DOHH2 (cell line): ENCODE results near the gene CRADD.

Source experiments
- H3F3A ChIP-seq: fragments of 200-600 bp; sonication (generic), shearing (Covaris generic); 2 replicates; pipeline ENCODE4 v1.6.0; 2016; ENCODE audit warnings: antibody characterized with exemption, mild to moderate bottlenecking; ENCODE audit not compliant: control insufficient read depth, insufficient read depth
- H3K27ac ChIP-seq: fragments of 200-600 bp; sonication (generic); 2 replicates; pipeline ENCODE4 v1.5.1; 2014; ENCODE audit warnings: low read depth, mild to moderate bottlenecking, low read length, moderate library complexity
- H3K27me3 ChIP-seq: fragments of 200-600 bp; sonication (generic); 2 replicates; pipeline ENCODE4 v1.6.1; 2014; ENCODE audit warnings: mild to moderate bottlenecking, low read length, mixed read lengths; ENCODE audit not compliant: control insufficient read depth
- H3K36me3 ChIP-seq: fragments of 200-600 bp; sonication (generic); 2 replicates; pipeline ENCODE4 v1.6.1; 2014; ENCODE audit warnings: mild to moderate bottlenecking, low read length, moderate library complexity, mixed read lengths; ENCODE audit not compliant: control insufficient read depth
- H3K4me1 ChIP-seq: fragments of 200-600 bp; sonication (generic); 2 replicates; pipeline ENCODE4 v1.6.1; 2014; ENCODE audit warnings: mild to moderate bottlenecking, low read length, mixed read lengths; ENCODE audit not compliant: control insufficient read depth
- H3K4me2 ChIP-seq: fragments of 200-600 bp; sonication (generic); 2 replicates; pipeline ENCODE4 v1.6.0; 2014; ENCODE audit warnings: mild to moderate bottlenecking, low read length, moderate library complexity
- H3K4me3 ChIP-seq: fragments of 200-600 bp; sonication (generic); 2 replicates; pipeline ENCODE4 v1.5.1; 2014; ENCODE audit warnings: mild to moderate bottlenecking, low read length, mixed read lengths
- H3K79me2 ChIP-seq: fragments of 200-600 bp; sonication (generic); 2 replicates; pipeline ENCODE4 v1.6.1; 2014; ENCODE audit warnings: mild to moderate bottlenecking, low read length, mixed read lengths; ENCODE audit not compliant: control insufficient read depth
- H3K9me2 ChIP-seq: fragments of 200-600 bp; sonication (generic); replicated peaks from 2 replicates; pipeline ENCODE4 v1.6.1; 2014; ENCODE audit warnings: mild to moderate bottlenecking, low read length, mixed read lengths; ENCODE audit not compliant: control insufficient read depth
- H3K9me3 ChIP-seq: fragments of 200-600 bp; sonication (generic); 2 replicates; pipeline ENCODE4 v1.6.1; 2014; ENCODE audit warnings: antibody characterized with exemption, low read length, mixed read lengths; ENCODE audit not compliant: control insufficient read depth, insufficient read depth
- H4K20me1 ChIP-seq: fragments of 200-600 bp; sonication (generic); 2 replicates; pipeline ENCODE4 v1.6.0; 2014; ENCODE audit warnings: low read depth, mild to moderate bottlenecking, antibody characterized with exemption, low read length, moderate library complexity; ENCODE audit not compliant: control insufficient read depth, insufficient read depth
- EZH2phosphoT487 ChIP-seq: fragments of 200-600 bp; sonication (generic); IDR thresholded peaks from 2 replicates; pipeline ENCODE4 v1.6.1; 2017; ENCODE audit warnings: borderline replicate concordance, mild to moderate bottlenecking, antibody characterized with exemption, low read length, moderate library complexity, mixed read lengths
- TF ChIP-seq, protein P1 (sequence below): fragments of 200-600 bp; sonication (generic); IDR thresholded peaks from one replicate; pipeline ENCODE4 v1.5.1; 2014; ENCODE audit warnings: antibody characterized with exemption, mild to moderate bottlenecking, low read depth, low read length; ENCODE audit not compliant: poor library complexity, severe bottlenecking

The CRADD gene

DNA sequence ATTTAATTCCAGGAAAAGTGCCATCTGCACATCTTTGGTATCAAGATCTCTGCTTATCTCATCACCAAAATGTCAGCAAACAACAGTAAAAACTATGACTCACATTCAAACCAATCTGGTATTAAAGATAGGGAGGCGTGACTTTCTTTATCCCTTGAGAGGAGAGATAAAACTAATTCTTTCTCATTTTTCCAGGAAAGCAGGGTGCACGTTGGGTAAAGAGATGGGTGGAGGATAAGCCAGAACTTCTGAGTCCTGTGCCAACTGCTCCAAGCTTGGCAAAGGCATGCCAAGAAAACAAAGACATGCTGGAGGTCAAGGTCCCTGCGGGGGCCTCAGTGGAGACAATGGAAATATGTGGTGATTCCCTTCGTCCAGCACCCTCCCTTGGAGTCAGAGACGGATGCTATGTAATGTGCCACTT lies 245.4 kb downstream of the CRADD start:
- Histone ChIP-seq H3K27me3 (peaks cover 4% of the 10 kb centered on the region; the same call in 1 of the 2 replicates), H3K79me2 (no peaks in the 10 kb centered on the region), H3K4me3 (no peak overlapping the region), H3K36me3 (no peaks in the 10 kb centered on the region), H4K20me1 (no peaks in the 10 kb centered on the region), H3K4me1 (no peaks in the 10 kb centered on the region), H3K9me2 (no peaks in the 10 kb centered on the region), H3K27ac (no peak overlapping the region), H3K9me3 (no peaks in the 10 kb centered on the region), H3K4me2 (no peak overlapping the region), H3F3A (no peaks in the 10 kb centered on the region)
- TF ChIP-seq, protein P1, sequence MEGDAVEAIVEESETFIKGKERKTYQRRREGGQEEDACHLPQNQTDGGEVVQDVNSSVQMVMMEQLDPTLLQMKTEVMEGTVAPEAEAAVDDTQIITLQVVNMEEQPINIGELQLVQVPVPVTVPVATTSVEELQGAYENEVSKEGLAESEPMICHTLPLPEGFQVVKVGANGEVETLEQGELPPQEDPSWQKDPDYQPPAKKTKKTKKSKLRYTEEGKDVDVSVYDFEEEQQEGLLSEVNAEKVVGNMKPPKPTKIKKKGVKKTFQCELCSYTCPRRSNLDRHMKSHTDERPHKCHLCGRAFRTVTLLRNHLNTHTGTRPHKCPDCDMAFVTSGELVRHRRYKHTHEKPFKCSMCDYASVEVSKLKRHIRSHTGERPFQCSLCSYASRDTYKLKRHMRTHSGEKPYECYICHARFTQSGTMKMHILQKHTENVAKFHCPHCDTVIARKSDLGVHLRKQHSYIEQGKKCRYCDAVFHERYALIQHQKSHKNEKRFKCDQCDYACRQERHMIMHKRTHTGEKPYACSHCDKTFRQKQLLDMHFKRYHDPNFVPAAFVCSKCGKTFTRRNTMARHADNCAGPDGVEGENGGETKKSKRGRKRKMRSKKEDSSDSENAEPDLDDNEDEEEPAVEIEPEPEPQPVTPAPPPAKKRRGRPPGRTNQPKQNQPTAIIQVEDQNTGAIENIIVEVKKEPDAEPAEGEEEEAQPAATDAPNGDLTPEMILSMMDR, result no peak
- TF ChIP-seq EZH2phosphoT487, result no peak

DNA sequence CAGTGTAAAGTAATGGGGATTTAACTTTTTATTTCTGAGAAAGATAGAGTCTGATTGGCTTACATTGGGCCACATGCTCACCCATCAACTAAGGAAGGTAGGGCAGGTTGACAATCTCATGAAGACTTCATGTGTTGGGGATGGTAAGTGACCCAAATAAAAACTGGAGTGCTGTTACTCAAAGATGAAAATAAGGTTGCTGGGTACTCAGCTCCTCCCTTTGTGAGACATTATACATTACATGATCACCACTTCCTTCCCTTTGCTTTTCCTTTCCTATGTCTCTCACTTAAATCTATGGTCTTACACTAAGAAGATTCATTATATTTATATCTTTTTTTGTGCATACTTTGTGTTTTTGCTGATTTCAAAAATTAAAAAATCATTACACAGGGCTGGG lies 247.2 kb downstream of the CRADD start:
- TF ChIP-seq EZH2phosphoT487, result no peak
- TF ChIP-seq, protein P1, result no peak

DNA sequence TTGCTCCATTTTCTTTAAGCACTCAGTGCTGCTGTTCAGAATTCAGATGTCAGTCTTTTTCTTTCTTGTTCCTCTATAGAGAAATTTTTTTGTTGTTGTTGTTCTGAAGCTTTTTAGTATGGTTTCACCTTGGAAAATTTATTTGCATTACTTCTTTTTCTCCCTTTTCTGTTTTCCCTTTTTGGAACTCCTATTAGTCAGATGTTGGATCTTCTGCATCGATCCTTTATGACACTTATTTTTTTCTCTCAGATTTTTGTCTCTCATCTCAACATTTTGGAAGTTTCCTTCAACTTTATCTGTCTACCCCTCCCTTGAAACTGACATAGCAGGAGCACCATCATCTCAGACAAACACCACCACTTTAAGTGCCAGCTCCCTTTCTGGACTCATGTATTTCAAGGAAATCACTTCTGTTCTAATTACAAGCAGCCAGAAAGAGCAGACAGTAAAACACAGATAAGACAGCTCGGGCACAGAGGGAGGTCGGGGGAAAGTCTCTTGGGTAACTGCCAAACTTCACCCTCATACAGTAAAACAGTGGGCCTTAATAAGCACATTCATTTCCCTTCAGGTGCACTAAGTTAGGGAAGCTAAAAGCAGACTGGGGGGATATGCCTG lies 248.5 kb downstream of the CRADD start:
- no peaks in the 10 kb centered on the region for H3F3A ChIP-seq
- H3K4me1 ChIP-seq, result no peaks in the 10 kb centered on the region
- no peaks in the 10 kb centered on the region for H3K9me3 ChIP-seq
- H3K79me2 ChIP-seq, result no peaks in the 10 kb centered on the region
- H3K4me3 ChIP-seq, result no peak overlapping the region
- no peaks in the 10 kb centered on the region for H4K20me1 ChIP-seq
- TF ChIP-seq, protein P1, result no peak
- no peak for TF ChIP-seq EZH2phosphoT487
- no peak overlapping the region for H3K4me2 ChIP-seq
- H3K27me3 ChIP-seq, result 0 out of 2 replicates have a peak, but pooled peaks cover 4% of the 10 kb centered on the region
- no peaks in the 10 kb centered on the region for H3K36me3 ChIP-seq
- H3K27ac ChIP-seq, result no peak overlapping the region
- no peaks in the 10 kb centered on the region for H3K9me2 ChIP-seq

More for the DNA sequence above, 247.2 kb downstream of the CRADD start:
- H3F3A ChIP-seq, result no peaks in the 10 kb centered on the region
- no peak overlapping the region for H3K27ac ChIP-seq
- H3K27me3 ChIP-seq, result 0 out of 2 replicates have a peak, but pooled peaks cover 4% of the 10 kb centered on the region
- no peaks in the 10 kb centered on the region for H3K79me2 ChIP-seq
- H3K4me1 ChIP-seq, result no peaks in the 10 kb centered on the region
- H3K36me3 ChIP-seq, result no peaks in the 10 kb centered on the region
- H3K4me3 ChIP-seq, result no peak overlapping the region
- H3K9me2 ChIP-seq, result no peaks in the 10 kb centered on the region
- H4K20me1 ChIP-seq, result no peaks in the 10 kb centered on the region
- no peaks in the 10 kb centered on the region for H3K9me3 ChIP-seq
- H3K4me2 ChIP-seq, result no peak overlapping the region
